NCI-H2227 treated with DMSO at 0.1 percent for 48 hours (cell line): ENCODE data around the gene SLC35D1.
"Not testable (repeated sequence)": the region's sequence is repeated elsewhere in the genome, so short reads cannot be mapped to it uniquely, and the experiment has no call there.

Experiments
- DNase-seq: peaks from one replicate; lab custom pipeline; 2025; lab: John Stamatoyannopoulos, UW

SLC35D1 gene

DNA sequence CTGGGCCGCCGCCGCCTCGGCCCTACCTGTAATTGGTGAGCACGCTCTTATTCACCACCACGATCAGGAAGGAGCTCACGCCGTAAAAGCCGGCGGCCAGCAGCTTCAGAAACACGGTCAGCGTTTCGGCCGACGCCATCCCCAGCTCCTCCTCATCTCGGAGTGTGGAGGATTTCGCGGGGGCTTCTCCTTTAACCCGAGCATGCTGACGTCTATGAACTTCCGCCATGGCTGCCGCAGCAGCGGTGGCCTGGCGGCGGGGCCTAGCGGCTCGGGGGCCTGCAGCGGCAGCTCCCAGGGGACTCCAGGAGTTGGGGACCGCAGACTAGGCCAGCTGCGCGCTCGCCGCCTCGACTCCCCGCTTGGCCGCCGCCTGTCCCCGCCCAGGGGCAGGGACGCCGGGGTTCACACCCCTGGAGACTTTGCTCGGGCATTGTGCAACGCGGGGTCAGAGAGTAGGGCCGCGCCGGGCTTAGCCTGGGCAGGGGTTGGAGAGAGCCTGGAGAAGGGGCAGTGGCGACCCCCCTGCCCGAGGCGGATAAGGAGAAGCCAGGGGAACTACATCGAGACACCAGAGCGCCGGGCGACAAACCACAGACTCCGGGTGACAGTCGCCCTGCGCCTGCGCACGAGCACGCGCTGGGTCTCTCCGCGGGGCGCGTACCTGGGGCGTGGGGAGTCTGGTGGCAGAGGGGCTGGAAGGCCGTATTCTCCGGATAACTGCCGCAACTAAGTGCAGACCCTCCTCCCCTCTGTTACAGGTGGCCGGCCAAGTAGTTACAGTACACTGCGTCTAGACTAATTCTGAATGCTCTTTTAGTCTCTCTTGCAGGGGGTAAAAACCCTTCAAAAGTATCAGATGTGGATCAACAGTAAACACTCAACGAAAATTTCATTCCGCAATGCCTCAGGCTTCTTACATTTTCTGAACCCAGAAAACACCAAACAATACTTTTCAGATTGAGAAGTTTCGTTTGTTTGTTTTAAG, at the start of gene SLC35D1:
Gene SLC35D1 (minus strand): TSS at position 364 of the 988 bp plus-strand sequence. CDS start 135 bp downstream, at position 229.
- DNase-seq: peak; percentile 86

- DNase-seq: no peak
Measured at GRCh38 chr1:67103548-67103947, 49.6 kb upstream of the SLC35D1 start.

- no peak for DNase-seq
Measured at GRCh38 chr1:67100833-67101232, 46.9 kb upstream of the SLC35D1 start.

DNA sequence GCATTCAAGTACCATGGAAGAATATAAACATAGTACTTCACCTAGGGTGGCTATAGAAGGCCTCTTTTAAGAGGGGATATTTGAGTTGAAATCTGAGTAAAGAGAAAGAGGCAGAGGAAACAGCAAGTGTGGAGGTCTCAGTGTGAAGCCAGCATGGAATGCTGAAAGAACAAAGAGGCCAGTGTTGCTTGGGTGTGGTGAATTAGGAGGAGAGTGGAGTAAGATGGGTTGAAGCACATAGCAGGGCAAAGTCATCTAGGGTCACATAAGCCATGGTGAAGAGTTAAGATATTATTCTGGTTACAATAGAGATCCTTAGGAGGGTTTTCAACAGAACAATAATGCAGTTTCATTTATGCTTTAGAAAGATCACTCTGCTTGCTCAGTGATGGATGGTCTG, 43.4 kb upstream of the SLC35D1 start:
- DNase-seq: no peak

DNA sequence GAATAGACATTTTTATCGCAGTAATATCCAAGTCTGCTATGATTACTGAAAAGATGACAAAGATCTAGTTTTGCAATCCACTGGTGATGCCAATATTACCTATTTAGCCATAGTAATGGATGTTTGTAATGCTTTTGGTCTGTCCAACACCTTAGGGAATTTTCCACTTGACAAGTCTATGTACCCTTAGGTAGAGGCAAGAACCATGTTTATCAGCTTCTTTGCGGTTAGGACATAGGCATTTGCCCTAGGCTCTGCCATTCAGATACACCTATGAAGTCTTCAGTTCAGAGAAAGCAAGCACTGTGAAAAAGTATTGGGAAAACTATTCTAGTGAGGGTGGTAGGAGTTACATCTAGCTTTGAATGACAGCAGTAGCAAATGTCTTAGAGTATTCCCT, 40.2 kb upstream of the SLC35D1 start:
- no peak for DNase-seq

DNA sequence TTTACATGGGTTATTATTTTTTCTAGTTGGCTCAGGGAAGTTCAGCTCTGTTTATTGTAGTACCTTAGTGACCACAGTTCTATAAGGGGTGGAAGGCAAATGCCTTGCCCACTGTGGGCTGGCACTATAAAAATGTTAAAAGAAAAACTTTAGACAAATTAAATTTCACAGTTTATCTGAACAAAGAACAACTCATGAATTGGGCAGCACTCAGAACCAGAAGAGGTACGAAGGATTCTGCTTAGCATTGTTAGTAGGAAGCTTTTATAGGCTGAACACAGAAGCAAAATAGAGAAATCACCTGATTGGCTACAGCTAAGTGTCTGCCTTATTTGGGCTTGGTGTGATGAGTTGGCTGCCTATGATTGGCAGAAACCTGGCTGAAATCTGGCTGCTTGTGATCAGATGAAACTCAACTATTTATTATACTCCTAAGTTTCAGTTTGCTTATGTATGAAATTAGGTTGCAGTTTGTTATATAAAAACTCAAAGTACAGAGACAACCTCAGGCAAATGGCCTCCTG, 35.8 kb upstream of the SLC35D1 start:
- no peak for DNase-seq

DNA sequence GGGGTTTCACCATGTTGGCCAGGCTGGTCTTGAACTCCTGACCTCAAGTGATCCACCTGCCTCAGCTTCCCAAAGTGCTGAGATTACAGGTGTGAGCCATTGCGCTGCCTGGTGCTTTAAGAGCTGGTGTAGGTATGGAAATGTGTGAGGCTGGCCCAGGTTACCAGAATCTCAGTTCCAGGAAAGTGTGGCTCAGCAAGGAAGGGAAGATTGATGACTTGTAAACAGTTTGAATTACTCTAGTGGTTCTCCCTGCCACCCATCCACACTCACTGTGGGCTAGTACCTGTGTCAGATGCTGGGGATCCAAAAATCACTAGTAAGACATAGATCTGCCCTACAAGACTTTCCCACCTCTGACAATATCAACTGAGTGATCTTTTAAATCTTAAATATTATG, 34.5 kb upstream of the SLC35D1 start:
- DNase-seq: no peak

- DNase-seq: no peak
Measured at GRCh38 chr1:67085326-67085725, 31.4 kb upstream of the SLC35D1 start.

- DNase-seq: no peak
Measured at GRCh38 chr1:67084765-67085318, 30.9 kb upstream of the SLC35D1 start.

- DNase-seq: no peak
Measured at GRCh38 chr1:67078291-67078690, 24.3 kb upstream of the SLC35D1 start.

GRCh38 chr1:67077593-67077992, 23.6 kb upstream of the SLC35D1 start:
- no peak for DNase-seq

DNA sequence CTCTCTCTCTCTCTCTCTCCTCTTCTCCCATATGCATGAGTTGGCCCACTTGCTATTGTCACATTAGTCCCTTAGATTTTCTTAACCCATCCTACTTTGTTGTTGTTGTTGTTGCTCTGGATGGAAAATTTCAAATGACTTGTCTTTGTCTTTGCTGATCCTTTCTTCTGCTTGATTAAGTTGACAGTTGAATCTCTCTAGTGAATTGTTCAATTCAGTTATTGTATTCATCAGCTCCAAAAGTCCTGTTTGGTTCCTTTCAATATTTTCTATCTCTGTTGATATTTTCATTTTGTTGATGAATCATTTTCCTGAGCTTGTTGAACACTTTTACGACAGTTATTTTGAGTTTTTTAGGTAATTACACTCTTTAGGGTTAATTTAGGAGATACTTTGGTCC, 18.8 kb upstream of the SLC35D1 start:
- no peak for DNase-seq

DNA sequence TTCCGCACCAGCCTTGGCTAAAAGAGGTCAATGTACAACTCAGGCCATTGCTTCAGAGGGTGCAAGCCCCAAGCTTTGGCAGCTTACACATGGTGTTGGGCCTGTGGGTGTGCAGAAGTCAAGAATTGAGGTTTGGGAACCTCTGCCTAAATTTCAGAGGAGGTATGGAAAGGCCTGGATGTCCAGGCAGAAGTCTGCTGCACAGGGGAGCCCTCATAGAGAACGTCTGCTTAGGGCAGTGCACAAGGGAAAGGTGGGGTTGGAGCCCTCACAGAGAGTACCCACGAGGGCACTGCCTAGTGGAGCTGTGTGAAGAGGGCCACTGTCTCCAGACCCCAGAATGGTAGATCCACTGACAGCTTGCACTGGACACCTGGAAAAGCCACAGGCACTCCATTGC, 13.7 kb upstream of the SLC35D1 start:
- DNase-seq: not testable (repeated sequence)

DNA sequence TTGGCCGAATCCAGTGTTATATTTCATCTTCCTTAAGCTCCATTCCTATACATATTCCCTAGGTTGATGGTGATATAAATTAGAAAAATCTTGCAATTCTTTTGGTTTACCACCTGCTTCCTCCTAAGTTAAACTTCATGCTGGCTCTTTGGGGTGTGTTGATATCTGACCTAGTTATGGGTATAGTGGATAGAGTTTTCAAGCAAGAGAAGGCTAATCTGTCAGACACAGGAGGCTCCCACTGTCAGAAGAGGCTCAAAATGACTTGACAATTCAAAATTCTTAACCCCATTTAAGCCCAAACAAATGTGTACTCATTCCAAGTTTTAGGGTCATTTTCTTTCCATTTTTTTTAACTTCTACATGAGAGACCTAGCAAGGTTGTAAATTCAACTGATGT, 8.5 kb upstream of the SLC35D1 start:
- DNase-seq: no peak

DNA sequence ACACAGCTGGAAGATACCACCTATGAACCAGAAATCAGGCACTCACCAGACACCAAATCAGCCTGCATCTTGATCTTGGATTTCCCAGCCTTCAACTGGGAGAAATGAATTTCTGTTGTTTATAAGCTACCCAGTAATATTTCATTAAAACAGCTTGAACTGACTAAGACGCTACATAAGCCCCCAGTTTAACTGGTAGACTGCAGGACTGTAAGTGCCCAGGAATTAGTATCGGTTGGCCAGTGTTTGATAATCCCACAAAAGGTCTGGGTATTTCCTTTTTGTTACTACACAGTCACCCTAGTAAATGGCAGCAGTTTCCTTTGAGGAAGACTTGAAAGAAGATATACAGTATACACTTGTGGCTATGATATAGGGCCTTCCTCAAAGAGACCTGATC, 7.3 kb upstream of the SLC35D1 start:
- DNase-seq: no peak

- DNase-seq: no peak
Measured at GRCh38 chr1:67060811-67061218, 6.9 kb upstream of the SLC35D1 start.

DNA sequence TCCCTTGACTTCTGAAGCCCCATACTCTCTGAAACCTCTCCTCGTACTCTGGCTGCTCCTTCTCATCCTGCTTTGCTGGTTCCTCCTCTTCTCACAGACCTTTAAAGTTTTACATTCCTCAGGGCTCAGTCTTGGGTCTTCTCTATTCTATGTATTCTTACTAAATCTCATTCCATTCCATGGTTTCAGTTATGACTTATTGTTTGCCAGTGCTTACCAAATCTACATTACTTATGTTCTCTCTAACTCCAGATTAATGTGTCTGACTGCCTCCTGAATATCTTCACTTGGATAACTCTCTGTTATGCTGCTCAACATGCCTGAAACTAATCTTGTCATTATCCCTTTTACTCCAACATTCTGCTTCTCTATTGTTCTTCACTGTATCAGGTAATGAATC, 5.4 kb upstream of the SLC35D1 start:
- DNase-seq: no peak

DNA sequence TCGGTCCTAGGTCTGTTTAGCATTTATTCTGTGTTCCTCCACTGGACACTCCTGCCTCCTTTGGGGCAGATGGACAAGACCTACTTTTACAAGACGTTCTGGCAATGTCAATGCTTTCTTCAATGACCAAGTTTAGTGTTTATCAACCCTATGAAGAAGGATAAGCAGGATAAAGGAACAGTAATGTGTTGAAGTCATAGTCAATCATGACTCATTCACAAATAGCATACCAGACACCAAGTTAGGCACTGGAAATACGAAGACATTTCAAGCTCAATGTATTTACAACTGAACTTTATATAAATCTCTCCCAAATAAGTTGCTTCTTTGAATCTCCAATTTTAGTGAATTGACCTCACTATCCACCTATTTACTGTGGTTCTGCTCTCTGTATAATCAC, 4.8 kb upstream of the SLC35D1 start:
- no peak for DNase-seq

GRCh38 chr1:67058242-67058641, 4.3 kb upstream of the SLC35D1 start:
- DNase-seq: no peak

DNA sequence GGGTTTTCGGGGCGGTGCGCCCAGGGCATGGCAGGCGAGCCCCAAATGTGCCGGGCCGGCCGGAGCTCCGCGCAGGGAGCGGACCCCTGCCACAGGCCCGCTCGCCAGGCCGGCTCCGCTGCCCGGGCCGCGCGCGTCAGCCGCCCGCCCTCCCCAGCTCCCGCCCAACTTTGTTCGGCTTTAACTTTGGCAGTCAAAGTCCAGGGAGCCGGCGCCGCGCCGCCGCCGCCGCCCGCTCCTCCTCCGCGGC, 488 bp downstream of the SLC35D1 start:
- no peak for DNase-seq

DNA sequence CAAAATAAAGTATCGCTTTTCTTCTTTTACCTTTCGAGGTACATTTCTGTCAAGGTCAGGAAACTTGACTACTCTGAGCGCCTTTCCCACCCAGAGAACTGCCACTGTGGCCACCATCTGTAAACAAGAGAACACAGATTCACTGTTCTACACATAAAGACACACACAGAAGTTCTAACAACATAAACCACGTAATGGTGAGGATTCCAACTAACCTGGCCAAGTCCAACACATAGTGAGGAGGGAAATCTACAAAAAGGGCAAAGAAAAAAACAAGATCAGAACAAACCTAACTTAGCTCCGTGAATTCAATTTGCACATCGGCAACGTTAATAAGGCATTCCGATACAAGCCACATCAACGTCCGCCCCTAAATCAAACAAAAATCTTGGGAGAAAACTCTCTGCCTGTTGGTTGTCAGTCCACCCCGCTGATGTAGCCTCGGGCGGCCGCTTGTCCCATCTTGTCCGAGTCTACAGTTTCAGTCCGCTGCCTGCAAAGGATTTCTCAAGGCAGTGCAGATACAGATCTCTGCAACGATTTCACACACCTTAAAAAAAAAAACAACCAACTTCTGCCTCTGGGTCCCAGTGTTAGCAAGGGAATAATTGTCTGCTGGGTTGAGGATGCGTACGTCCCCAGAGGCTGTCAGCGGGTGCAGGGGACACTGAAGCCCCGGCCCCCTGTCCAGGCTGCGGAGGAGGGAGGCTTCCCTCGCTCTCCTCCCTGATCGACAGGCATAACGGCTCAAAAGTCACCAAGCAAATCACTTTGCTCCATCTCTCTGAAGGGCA, 1.0 kb downstream of the SLC35D1 start:
- no peak for DNase-seq

DNA sequence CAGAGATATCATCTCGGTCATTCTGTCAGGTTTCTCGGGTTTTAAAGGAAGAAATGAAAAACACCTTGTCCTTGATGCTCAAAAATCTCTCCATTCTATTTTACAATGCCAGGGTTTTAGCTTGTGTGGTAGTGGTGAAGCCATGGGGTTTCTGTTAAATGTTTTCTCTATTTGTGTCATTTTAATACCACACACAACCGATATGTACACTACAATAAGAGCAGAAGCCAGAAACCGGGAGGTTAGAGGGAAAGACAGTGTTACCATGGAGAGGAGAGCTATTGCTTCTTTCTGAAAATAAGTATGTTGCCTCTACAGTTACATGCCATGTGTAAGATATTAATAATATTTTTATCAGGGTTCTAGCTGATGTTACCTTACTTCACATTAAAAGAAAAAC, 2.8 kb downstream of the SLC35D1 start:
- DNase-seq: no peak
